Heart left ventricle (tissue), 13 donors: ENCODE results near the gene HCN2.

Experiments
- CTCF ChIP-seq, 12 donors: fragments of 200-600 bp; sonication (generic) in 4 of 12; IDR thresholded peaks; one replicate each; pipeline versions ENCODE4 v1.5.0 to v1.8.0; 2018 to 2022; ENCODE audit warnings: antibody characterized with exemption in 12 of 12, mild to moderate bottlenecking in 5 of 12
- POLR2A ChIP-seq, 2 donors: fragments of 450-650 bp; IDR thresholded peaks; one replicate each; pipeline ENCODE4 v1.6.1; 2017; ENCODE audit warnings: antibody characterized with exemption in 2 of 2, mild to moderate bottlenecking in 2 of 2, moderate library complexity in 2 of 2
- donor health status: ischemic (EF 13 %, LVEDD 7.1; RV severe dilation, severe dysfunction).
- donor health status: DM: no; HTN: yes; CAD: no.
- donor health status: DM: no; HTN: no; CAD: no.
- donor health status: ischemic (EF 25% LVEDD 6.9; RV normal size, moderate dysfunction).
- donor health status: ischemic (EF 25% LVEDD 5.7; RV mildly dilated, moderate dysfunction).
- donor health status: ischemic (EF 35%, LVEDD 5.7; RV mildly dilated, moderate dysfunction).
- donor health status: nonischemic (EF 11% LVEDD 7.7; RV severe dilation, severe dysfunction).
- donor health status: DM: yes; HTN: yes; CAD: no.
- donor health status: PGD.
- donor health status: ischemic (EF 29% LVEDD 5.4; RV normal size, mild dysfunction).
- donor health status: nonischemic (EF 23%, LVEDD 6.1; RV moderate dilation, normal function).

GRCh38 chr19:633068-633785 lies 43.5 kb downstream of the HCN2 start, which contains the start of gene POLRMT:
- TF ChIP-seq CTCF (IDR thresholded peaks at IDR 0.05) (peak in 6 of 12 donors; percentile 9 to 50 (median 18)), POLR2A (IDR thresholded peaks at IDR 0.05) (peak in 1 of 2 donors; percentile 36)
